Liver (tissue), 3 donors: ENCODE measurements around the gene FOXJ2.
"Not testable (repeated sequence)": the region's sequence is repeated elsewhere in the genome, so short reads cannot be mapped to it uniquely, and the experiment has no call there.

Source experiments
- EGR1 ChIP-seq, 2 donors: IDR thresholded peaks; 2 replicates each; pipeline ENCODE4 v1.6.1; 2016 to 2018; ENCODE audit warnings: antibody characterized with exemption in 2 of 2, low read depth in 2 of 2
- FOXA1 ChIP-seq: IDR thresholded peaks from 2 replicates; pipeline ENCODE4 v1.6.1; 2016; ENCODE audit warnings: antibody characterized with exemption
- GABPA ChIP-seq, 2 donors: IDR thresholded peaks in 1 of 2; conservative IDR thresholded peaks in 1 of 2; 2 replicates each; pipeline ENCODE4 v1.6.1; 2016; ENCODE audit warnings: antibody characterized with exemption in 2 of 2, mild to moderate bottlenecking in 1 of 2, moderate library complexity in 1 of 2
- RAD21 ChIP-seq, 2 donors: IDR thresholded peaks; 2 replicates each; pipeline ENCODE4 v1.6.1; 2016; ENCODE audit warnings: antibody characterized with exemption in 2 of 2, mild to moderate bottlenecking in 2 of 2
- TAF1 ChIP-seq: conservative IDR thresholded peaks from 2 replicates; pipeline ENCODE4 v1.6.1; 2016; ENCODE audit warnings: antibody characterized with exemption, mild to moderate bottlenecking
- TF ChIP-seq, protein P1 (sequence below): fragments of 150-350 bp; IDR thresholded peaks from 2 replicates; pipeline ENCODE4 v1.5.1; 2017; ENCODE audit warnings: improper control_type of control experiment, low read depth, low read length; ENCODE audit not compliant: missing input control
- TF ChIP-seq, protein P2 (sequence below): IDR thresholded peaks from 2 replicates; pipeline ENCODE4 v1.6.1; 2016; ENCODE audit warnings: antibody characterized with exemption, mild to moderate bottlenecking
- donor health status: healthy.
- donor health status: healthy.

DNA sequence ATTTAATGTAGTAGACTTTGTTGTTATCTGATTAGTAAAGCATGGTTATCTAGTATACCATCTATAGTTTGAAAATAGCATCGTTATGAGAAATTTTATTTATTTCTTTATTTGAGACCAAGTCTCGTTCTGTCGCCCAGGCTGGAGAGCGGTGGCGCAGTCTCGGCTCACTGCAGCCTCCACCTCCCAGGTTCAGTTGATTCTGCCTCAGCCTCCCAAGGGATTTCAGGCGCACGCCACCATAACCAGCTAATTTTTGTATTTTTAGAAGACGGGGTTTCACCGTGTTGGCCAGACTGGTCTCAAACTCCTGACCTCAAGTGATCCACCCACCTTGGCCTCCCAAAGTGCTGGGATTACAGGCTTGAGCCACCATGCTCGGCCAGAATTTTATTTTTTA is 56.8 kb downstream of the FOXJ2 start:
- TF ChIP-seq, protein P1, sequence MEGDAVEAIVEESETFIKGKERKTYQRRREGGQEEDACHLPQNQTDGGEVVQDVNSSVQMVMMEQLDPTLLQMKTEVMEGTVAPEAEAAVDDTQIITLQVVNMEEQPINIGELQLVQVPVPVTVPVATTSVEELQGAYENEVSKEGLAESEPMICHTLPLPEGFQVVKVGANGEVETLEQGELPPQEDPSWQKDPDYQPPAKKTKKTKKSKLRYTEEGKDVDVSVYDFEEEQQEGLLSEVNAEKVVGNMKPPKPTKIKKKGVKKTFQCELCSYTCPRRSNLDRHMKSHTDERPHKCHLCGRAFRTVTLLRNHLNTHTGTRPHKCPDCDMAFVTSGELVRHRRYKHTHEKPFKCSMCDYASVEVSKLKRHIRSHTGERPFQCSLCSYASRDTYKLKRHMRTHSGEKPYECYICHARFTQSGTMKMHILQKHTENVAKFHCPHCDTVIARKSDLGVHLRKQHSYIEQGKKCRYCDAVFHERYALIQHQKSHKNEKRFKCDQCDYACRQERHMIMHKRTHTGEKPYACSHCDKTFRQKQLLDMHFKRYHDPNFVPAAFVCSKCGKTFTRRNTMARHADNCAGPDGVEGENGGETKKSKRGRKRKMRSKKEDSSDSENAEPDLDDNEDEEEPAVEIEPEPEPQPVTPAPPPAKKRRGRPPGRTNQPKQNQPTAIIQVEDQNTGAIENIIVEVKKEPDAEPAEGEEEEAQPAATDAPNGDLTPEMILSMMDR = not testable (repeated sequence)
- TF ChIP-seq, protein P2, sequence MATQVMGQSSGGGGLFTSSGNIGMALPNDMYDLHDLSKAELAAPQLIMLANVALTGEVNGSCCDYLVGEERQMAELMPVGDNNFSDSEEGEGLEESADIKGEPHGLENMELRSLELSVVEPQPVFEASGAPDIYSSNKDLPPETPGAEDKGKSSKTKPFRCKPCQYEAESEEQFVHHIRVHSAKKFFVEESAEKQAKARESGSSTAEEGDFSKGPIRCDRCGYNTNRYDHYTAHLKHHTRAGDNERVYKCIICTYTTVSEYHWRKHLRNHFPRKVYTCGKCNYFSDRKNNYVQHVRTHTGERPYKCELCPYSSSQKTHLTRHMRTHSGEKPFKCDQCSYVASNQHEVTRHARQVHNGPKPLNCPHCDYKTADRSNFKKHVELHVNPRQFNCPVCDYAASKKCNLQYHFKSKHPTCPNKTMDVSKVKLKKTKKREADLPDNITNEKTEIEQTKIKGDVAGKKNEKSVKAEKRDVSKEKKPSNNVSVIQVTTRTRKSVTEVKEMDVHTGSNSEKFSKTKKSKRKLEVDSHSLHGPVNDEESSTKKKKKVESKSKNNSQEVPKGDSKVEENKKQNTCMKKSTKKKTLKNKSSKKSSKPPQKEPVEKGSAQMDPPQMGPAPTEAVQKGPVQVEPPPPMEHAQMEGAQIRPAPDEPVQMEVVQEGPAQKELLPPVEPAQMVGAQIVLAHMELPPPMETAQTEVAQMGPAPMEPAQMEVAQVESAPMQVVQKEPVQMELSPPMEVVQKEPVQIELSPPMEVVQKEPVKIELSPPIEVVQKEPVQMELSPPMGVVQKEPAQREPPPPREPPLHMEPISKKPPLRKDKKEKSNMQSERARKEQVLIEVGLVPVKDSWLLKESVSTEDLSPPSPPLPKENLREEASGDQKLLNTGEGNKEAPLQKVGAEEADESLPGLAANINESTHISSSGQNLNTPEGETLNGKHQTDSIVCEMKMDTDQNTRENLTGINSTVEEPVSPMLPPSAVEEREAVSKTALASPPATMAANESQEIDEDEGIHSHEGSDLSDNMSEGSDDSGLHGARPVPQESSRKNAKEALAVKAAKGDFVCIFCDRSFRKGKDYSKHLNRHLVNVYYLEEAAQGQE = not testable (repeated sequence)
- TF ChIP-seq TAF1; RAD21 (IDR thresholded peaks at IDR 0.05); FOXA1; EGR1 (IDR thresholded peaks at IDR 0.05; ENCODE audit: low read depth in 2 of 2); GABPA (IDR thresholded peaks at IDR 0.05 in 1 of 2, conservative IDR thresholded peaks at IDR 0.05 in 1 of 2): not testable (repeated sequence)
